NCI-H510A treated with DMSO at 0.1 percent for 48 hours (cell line): Measurements from ENCODE around the gene WDR89.
"Not testable (repeated sequence)": the region's sequence is repeated elsewhere in the genome, so short reads cannot be mapped to it uniquely, and the experiment has no call there.

ENCODE experiments used
- DNase-seq: peaks from one replicate; lab custom pipeline; 2025; lab: John Stamatoyannopoulos, UW

Gene WDR89

GRCh38 chr14:63594455-63595372 lies 47.0 kb downstream of the WDR89 start:
- DNase-seq = no peak

GRCh38 chr14:63583046-63583445 lies 58.6 kb downstream of the WDR89 start:
- not testable (repeated sequence) for DNase-seq

GRCh38 chr14:63581491-63581890 lies 60.2 kb downstream of the WDR89 start:
- no peak for DNase-seq

GRCh38 chr14:63578300-63578699 lies 63.4 kb downstream of the WDR89 start:
- DNase-seq = no peak

GRCh38 chr14:63573581-63573980 lies 68.1 kb downstream of the WDR89 start:
- DNase-seq = no peak

GRCh38 chr14:63565448-63565847 lies 76.2 kb downstream of the WDR89 start:
- DNase-seq = no peak

GRCh38 chr14:63564318-63564717 lies 77.4 kb downstream of the WDR89 start:
- no peak for DNase-seq

- no peak for DNase-seq
Observed at GRCh38 chr14:63563370-63564026, 78.2 kb downstream of the WDR89 start.

GRCh38 chr14:63562405-63562804 lies 79.3 kb downstream of the WDR89 start:
- no peak for DNase-seq

- DNase-seq = no peak
Observed at GRCh38 chr14:63555572-63555971, 86.1 kb downstream of the WDR89 start.

- no peak for DNase-seq
Observed at GRCh38 chr14:63551332-63551731, 90.3 kb downstream of the WDR89 start.

GRCh38 chr14:63547798-63548335 lies 93.8 kb downstream of the WDR89 start:
- DNase-seq = no peak
